Mucosa of rectum (tissue), 2 donors: ENCODE data around the gene MARVELD3.

Source experiments
- H3K27ac ChIP-seq, 2 donors: one replicate each; pipeline ENCODE4 v1.7.0; 2013; ENCODE audit warnings: inconsistent platforms in 2 of 2, low read depth in 2 of 2, low read length in 2 of 2
- H3K27me3 ChIP-seq, 2 donors: one replicate each; pipeline ENCODE4 v1.7.0; 2013; ENCODE audit warnings: low read length in 2 of 2; ENCODE audit not compliant: control insufficient read depth in 2 of 2, insufficient read depth in 2 of 2
- H3K36me3 ChIP-seq, 2 donors: one replicate each; pipeline ENCODE4 v1.7.0; 2013; ENCODE audit warnings: low read length in 2 of 2; ENCODE audit not compliant: control insufficient read depth in 2 of 2, insufficient read depth in 2 of 2
- H3K4me1 ChIP-seq, 2 donors: one replicate each; pipeline ENCODE4 v1.7.0; 2013; ENCODE audit warnings: low read length in 2 of 2, mild to moderate bottlenecking in 1 of 2; ENCODE audit not compliant: control insufficient read depth in 2 of 2, insufficient read depth in 2 of 2
- H3K4me3 ChIP-seq, 2 donors: one replicate each; pipeline ENCODE4 v1.7.0; 2013; ENCODE audit warnings: low read length in 2 of 2
- H3K9ac ChIP-seq, 2 donors: one replicate each; pipeline ENCODE4 v1.7.0; 2013; ENCODE audit warnings: low read length in 2 of 2, low read depth in 1 of 2, mild to moderate bottlenecking in 1 of 2
- H3K9me3 ChIP-seq, 2 donors: one replicate each; pipeline ENCODE4 v1.7.0; 2013; ENCODE audit warnings: low read length in 2 of 2; ENCODE audit not compliant: control insufficient read depth in 2 of 2
- donor health status: healthy.
- donor health status: Normal muscosa, but diverticular disease.

The MARVELD3 gene

DNA sequence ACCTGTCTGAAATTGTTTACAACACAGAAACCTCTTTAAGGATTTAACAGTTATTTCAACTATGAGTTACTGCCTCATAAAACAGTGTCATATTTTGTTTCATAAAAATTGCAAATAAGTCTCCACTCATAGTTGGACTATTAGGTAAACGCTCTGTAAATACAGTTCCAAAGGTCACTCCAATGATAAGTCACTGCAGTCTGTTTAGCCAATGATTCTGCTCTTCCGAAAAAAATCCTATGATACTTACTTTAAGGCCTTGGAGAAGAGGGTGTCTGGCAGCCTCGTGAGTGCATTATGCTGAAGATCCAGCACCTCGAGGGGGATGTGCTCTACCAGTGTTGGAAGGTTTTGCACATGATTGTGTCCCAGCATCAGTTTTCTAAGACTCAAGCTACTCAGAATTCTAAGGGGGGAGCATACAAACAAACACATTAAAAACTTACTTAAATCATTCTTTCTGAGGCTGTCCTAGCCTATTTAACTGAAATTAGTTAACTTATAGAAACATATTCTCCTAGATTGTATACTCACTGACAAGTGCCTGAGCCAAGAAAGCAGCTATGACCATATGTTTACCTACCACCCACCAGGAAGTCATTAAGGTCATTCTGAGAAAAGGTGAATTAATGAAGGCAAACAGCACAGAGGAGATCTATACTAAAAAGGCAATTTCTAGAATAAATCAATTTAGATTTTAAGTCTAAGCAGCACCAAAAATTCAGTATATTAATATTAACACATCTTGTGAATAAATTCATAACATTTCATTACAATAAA lies 41.1 kb downstream of the MARVELD3 start:
- Histone ChIP-seq H3K4me1 (peaks cover 8 to 17% of the 10 kb centered on the region in 2 donors), H3K9ac (no peak overlapping the region), H3K36me3 (peaks cover 42 to 49% of the 10 kb centered on the region in 2 donors), H3K9me3 (no peaks in the 10 kb centered on the region), H3K27ac (peak overlapping the region in 1 of 2 donors; percentile 21), H3K27me3 (no peaks in the 10 kb centered on the region), H3K4me3 (no peak overlapping the region)

DNA sequence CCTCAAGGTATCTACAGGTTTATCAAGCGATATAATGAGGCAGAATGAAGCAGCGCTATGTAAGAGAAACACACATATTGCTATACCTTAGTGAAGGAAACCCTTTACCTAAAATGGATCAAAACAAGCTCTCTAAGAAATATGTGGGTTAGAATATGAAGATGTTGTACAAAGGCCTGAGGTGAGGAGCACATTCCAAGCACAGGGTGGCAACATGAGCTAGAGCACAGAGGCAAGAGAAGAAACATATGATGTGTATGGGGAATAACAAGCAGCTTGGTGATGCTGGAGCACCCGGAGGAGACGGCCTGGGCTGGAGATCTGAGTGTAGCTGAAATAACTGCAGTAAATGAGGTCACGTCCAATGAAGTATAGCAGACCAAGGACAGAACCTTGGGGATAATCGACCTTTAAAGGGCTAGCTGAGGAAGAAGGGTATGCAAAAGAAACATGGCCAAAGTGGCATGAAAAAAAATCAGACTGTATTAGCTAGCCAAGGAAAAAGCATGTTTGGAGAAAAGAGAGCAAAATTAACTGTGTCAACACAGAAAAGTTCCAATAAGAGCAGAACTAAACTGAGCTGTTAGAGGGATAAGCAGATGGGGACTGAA lies 44.0 kb downstream of the MARVELD3 start:
- H3K4me1 ChIP-seq = peaks cover 8 to 17% of the 10 kb centered on the region in 2 donors
- no peak overlapping the region for H3K9ac ChIP-seq
- H3K27ac ChIP-seq = no peak overlapping the region
- no peak overlapping the region for H3K4me3 ChIP-seq
- no peaks in the 10 kb centered on the region for H3K9me3 ChIP-seq
- H3K27me3 ChIP-seq = no peaks in the 10 kb centered on the region
- H3K36me3 ChIP-seq = peaks cover 29 to 40% of the 10 kb centered on the region in 2 donors

DNA sequence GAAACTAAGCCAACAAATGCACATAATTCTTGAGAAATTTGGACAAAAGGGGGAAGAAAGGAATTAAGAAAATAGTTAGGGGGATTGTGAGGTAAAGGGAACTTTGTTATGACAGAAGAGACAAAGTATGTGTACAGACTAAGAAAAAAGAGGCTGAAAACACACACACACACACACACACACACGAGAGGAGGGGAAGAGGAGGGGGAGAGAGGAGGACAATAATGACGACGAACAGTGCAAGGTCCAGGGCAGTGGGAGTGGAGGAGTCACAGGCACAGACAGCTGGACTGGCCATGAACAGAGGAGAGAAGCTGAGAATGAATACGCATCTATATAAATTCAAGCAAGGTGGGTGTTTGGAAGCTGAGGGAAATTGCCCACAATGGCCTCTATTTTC lies 44.6 kb downstream of the MARVELD3 start:
- H3K27me3 ChIP-seq = no peaks in the 10 kb centered on the region
- no peak overlapping the region for H3K4me3 ChIP-seq
- H3K27ac ChIP-seq = no peak overlapping the region
- peaks cover 32 to 39% of the 10 kb centered on the region in 2 donors for H3K36me3 ChIP-seq
- H3K9me3 ChIP-seq = no peaks in the 10 kb centered on the region
- peaks cover 8 to 17% of the 10 kb centered on the region in 2 donors for H3K4me1 ChIP-seq
- no peak overlapping the region for H3K9ac ChIP-seq

DNA sequence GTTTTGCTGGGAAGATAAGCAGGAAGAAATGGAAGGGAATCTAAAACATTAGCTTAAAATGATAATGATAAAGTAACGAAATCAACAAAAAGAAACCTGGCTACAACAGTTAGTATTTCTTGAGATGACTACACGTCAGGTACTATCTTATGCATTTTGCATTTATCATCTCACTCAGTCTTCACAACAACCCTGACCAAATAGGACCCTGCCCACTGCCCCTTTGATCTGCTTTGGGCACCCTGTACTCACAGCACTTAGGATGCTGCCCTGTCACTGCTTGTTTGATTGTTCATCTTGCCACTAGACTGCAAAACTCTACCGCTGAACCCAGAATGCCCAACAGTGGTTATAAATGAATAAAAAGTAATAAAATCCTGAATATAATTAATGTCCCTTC lies 45.2 kb downstream of the MARVELD3 start:
- Histone ChIP-seq H3K9me3 (no peaks in the 10 kb centered on the region), H3K9ac (no peak overlapping the region), H3K4me1 (peaks cover 7 to 17% of the 10 kb centered on the region in 2 donors), H3K27ac (no peak overlapping the region), H3K36me3 (peaks cover 38 to 39% of the 10 kb centered on the region in 2 donors), H3K27me3 (no peaks in the 10 kb centered on the region), H3K4me3 (no peak overlapping the region)

DNA sequence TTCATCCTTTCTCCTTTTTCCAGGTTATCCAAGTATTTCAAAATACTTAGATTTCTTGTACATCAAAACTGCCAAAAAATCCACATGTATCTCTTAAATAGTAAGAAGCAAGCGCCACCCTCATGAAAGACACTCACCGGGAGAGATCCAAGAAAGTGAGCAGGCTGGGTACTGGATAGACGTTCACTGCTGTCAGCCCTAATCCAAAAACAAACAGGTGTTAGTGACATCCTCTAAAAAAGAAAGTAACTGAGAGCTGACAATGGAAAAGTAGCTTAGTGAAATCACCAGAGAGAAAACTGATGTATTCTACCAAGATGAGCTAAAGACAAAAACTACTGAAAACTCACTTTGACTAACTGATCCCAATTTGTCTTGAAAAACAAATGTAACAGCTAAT lies 46.1 kb downstream of the MARVELD3 start:
- Histone ChIP-seq H3K27ac (no peak overlapping the region), H3K4me3 (no peak overlapping the region), H3K9ac (no peak overlapping the region), H3K36me3 (peaks cover 38 to 45% of the 10 kb centered on the region in 2 donors), H3K9me3 (no peaks in the 10 kb centered on the region), H3K27me3 (no peaks in the 10 kb centered on the region), H3K4me1 (peaks cover 3 to 10% of the 10 kb centered on the region in 2 donors)

DNA sequence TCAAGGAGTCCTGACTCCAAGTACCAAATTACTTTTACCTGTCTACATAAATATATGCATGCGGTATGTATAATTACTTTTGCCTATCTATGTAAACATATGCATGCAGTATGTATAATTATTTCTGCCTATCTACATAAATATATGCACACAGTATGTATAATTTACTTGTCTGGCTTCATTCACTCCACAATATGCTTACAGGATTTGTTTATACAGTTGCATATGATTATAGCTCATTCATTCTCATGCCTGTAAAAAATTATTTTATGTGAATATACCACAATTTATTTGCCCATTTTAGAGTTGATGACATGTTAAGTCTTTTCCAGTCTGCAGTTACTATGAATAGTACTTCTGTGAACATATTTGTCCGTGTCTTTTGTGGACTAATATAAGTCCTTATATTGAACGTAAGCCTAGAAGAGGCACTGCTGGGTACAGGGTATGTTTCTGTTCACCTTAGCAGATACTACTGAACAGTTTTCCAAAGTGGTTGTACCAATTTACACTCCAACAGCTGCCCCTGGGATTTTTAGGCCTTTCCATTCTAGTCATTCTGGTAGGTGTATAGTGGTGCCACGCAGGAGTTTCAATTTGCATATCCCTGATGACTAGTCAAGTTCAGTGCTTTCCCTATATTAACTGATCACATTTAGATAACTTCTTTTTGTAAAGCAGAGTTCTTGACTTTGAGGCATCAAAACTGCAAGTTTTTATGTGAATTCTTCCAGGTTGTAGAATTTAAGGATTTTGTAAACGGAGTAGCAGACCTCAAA lies 47.0 kb downstream of the MARVELD3 start:
- Histone ChIP-seq H3K9me3 (no peaks in the 10 kb centered on the region), H3K27ac (no peak overlapping the region), H3K4me3 (no peak overlapping the region), H3K9ac (no peak overlapping the region), H3K36me3 (peaks cover 37 to 46% of the 10 kb centered on the region in 2 donors), H3K4me1 (peaks cover 2 to 3% of the 10 kb centered on the region in 2 donors), H3K27me3 (no peaks in the 10 kb centered on the region)

DNA sequence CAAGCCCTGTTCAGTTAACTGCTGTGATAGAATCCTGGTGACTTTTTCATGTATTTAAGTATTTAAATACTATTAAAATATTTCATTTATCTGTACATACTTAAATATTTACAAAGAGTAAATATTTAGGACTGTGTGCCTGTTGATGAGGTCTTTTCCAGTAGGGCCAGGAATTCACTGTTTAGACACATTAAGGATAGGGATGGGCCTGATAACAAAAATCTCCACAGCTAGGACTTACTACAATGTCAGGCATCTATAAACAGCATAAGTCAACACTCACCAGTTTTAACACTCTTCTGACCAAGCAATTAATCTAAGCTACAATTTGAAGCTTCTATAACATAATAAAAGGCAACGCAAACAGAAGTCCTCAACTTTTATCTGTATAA lies 47.6 kb downstream of the MARVELD3 start:
- Histone ChIP-seq H3K27ac (no peak overlapping the region), H3K4me1 (peaks cover 2 to 3% of the 10 kb centered on the region in 2 donors), H3K27me3 (no peaks in the 10 kb centered on the region), H3K36me3 (peaks cover 37 to 49% of the 10 kb centered on the region in 2 donors), H3K9me3 (no peaks in the 10 kb centered on the region), H3K4me3 (no peak overlapping the region), H3K9ac (no peak overlapping the region)

DNA sequence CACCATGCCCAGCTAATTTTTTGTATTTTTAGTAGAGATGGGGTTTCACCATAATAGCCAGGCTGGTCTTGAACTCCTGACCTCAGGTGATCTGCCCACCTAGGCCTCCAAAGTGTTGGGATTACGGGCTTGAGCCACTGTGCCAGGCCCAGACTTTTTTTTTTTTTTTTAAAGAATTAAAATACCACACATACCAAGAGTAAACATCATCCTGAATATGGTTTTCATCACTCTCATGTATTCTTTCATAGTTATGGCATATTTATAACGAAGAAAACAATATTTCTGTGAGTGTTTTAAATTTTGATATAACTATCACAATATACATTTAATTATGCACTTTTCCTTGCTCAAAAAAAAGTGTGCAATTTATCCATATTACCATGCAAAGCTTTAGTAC lies 48.2 kb downstream of the MARVELD3 start:
- H3K27ac ChIP-seq = no peak overlapping the region
- H3K36me3 ChIP-seq = peaks cover 33 to 44% of the 10 kb centered on the region in 2 donors

DNA sequence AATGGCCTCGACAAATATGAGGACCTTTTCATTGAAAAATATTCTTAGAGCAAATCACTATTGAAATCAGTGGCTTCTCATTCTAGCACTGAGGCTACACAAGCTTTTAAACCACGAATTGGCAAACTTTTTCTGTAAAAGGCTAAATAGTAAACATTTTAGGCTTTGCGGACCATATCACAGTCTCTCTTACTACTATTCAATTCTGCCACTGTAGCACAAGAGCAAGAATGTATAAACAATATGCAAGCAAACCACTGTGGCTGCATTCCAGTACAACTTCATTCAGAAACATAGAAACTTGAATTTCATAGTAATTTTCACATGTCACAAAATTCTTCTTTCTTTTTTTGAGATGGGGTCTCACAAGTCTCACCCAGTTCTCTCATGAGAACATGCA lies 49.4 kb downstream of the MARVELD3 start:
- Histone ChIP-seq H3K27ac (no peak overlapping the region), H3K4me1 (peaks cover 1 to 3% of the 10 kb centered on the region in 2 donors), H3K9ac (no peak overlapping the region), H3K27me3 (no peaks in the 10 kb centered on the region), H3K9me3 (no peaks in the 10 kb centered on the region), H3K4me3 (no peak overlapping the region), H3K36me3 (peaks cover 22 to 33% of the 10 kb centered on the region in 2 donors)

More for the DNA sequence above, 48.2 kb downstream of the MARVELD3 start:
- no peak overlapping the region for H3K9ac ChIP-seq
- peaks cover 2 to 3% of the 10 kb centered on the region in 2 donors for H3K4me1 ChIP-seq
- no peaks in the 10 kb centered on the region for H3K9me3 ChIP-seq
- H3K27me3 ChIP-seq = no peaks in the 10 kb centered on the region
- H3K4me3 ChIP-seq = no peak overlapping the region

DNA sequence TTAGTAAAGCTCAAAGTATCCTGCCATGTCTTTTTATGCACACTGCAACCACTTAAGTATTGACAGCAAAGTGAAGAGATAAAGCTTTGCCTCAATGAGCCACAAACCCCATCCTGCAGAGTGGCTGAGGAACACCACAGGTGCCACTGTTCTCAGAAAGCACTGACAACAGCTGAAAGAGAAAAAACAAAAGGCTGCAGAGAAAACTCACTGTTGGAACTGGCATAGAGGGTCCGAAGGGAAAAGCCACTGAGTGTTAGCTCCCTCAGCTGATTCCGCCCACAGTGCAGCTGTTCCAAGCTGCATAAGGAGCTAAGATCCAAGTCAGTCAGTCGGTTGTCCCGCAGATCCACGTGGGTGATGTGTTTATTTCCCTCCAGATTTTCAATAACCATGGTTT lies 50.3 kb downstream of the MARVELD3 start:
- H3K9ac ChIP-seq = no peak overlapping the region
- H3K27me3 ChIP-seq = no peaks in the 10 kb centered on the region
- no peak overlapping the region for H3K4me3 ChIP-seq
- H3K9me3 ChIP-seq = no peaks in the 10 kb centered on the region
- H3K4me1 ChIP-seq = peaks cover 2 to 8% of the 10 kb centered on the region in 2 donors
- H3K36me3 ChIP-seq = peaks cover 19 to 25% of the 10 kb centered on the region in 2 donors
- no peak overlapping the region for H3K27ac ChIP-seq
